GM12872 (cell line): ENCODE data around the gene PAX3.

ENCODE experiments used
- TF ChIP-seq, protein P1 (sequence below): IDR thresholded peaks from 3 replicates; pipeline ENCODE4 v1.5.1; 2011; ENCODE audit warnings: low read depth, mild to moderate bottlenecking, low read length, moderate library complexity; ENCODE audit not compliant: insufficient read depth

The PAX3 gene

DNA sequence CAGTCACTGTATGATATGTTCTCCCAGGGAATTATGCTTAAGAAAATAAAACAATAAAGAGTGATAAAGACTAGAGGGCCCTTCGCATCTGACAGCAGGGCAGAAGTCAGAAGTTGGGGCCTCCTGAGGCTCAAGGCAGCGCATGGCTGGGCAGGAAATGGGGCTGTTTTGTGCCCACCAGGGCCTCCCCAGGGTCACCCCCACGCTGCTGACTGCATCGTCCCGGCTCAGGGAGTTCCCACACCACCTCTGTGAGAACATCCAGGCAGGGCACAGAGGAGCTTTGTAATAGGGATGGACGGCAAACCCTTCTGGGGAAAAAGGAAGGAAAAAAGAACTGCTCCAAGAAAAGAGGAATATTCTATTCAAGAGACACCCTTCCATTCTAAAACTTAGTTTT, 41.2 kb downstream of the PAX3 start:
- TF ChIP-seq, protein P1, sequence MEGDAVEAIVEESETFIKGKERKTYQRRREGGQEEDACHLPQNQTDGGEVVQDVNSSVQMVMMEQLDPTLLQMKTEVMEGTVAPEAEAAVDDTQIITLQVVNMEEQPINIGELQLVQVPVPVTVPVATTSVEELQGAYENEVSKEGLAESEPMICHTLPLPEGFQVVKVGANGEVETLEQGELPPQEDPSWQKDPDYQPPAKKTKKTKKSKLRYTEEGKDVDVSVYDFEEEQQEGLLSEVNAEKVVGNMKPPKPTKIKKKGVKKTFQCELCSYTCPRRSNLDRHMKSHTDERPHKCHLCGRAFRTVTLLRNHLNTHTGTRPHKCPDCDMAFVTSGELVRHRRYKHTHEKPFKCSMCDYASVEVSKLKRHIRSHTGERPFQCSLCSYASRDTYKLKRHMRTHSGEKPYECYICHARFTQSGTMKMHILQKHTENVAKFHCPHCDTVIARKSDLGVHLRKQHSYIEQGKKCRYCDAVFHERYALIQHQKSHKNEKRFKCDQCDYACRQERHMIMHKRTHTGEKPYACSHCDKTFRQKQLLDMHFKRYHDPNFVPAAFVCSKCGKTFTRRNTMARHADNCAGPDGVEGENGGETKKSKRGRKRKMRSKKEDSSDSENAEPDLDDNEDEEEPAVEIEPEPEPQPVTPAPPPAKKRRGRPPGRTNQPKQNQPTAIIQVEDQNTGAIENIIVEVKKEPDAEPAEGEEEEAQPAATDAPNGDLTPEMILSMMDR: no peak

DNA sequence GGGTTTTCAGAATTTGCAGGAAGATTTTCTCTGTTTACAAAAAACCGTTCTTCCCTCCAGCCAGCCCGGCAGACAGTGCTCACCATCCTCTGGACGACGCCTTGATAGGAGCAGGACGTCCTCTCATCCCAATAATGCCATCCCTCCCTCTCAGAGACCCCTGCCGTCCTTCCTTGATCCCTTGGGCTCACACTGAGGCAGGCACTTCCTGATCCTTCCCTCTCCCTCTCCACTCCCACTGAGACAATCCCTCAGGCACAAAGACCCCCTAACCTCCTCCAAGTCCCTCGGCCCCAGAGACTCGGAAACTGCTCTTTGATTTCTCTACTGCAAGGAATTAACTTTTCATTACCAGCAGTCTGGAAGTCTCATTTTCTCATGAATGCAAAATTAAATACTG, 42.5 kb downstream of the PAX3 start:
- TF ChIP-seq, protein P1: no peak

DNA sequence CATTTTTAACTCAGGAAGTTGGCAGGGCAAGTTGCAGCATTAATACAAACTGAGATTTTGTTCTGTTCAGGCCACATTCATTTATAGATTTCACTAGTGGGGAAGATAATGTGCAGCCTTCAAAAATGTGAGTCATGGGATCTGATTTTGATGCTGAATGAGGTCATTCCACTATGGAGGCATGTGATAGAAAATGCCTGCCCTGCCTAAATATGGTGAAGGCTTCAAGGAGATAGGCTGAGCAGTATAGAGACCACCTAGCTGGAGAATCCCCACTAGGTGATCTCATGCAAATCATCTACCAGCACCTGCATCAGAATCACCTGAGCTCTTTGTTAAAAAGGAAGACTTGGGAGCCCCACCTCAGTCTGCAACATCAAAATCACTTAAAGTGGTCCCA, 43.7 kb downstream of the PAX3 start:
- TF ChIP-seq, protein P1: no peak

DNA sequence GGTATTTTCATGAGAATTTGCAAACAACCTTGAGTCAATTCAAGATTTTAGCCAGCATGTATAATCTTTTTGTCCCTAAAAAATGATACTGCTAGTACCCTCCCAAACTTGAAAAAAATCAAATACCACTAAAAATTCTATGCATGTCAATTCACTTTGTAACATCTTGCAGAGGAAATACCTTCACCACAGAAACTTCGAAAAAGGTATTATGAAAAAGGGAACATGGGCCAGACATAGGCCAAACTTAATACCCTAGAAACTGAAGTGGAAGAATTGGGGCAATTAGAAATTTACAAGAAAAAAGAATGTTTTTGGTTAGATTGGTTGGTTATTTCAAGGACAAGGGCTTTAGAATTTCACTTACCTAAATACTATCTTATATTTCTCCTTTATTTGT, 48.5 kb downstream of the PAX3 start:
- TF ChIP-seq, protein P1: no peak

DNA sequence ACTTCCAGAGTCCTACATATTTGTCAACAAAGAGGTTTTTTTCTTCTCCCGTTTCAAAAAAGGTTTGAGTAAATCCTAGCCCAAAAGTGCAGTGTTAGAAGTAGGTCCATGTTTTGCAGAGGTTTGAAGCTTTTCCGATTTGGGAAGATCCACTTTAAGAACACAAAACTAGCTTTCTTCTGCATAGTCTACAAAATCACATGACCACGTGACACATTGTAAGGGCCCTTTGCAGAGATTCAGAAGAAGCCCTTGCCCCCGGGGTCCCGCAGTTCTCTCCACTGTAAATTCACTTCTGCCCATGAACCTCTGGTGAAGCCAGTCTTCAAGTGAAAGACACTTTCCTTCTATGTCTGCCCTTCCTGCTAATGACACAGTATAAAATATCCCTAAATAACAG, 49.4 kb downstream of the PAX3 start:
- TF ChIP-seq, protein P1: no peak

DNA sequence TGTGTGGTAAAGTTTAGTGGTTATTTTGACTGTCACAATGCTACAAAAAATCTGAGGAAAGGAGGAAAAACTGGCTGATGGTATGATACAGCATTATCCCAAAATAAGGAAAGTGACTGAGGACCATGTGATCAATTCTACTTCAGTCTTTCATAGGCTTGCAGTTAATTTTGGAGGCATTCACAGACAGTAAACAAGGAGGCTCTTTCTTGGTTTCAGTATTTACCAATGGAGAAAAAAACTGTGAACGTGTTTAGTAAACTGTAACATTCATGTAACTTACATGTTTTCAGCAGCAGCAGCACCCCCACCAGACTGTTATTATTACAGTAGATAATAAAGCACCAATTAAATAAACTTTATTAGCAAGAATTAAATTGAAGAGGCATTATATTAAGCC, 50.0 kb downstream of the PAX3 start:
- TF ChIP-seq, protein P1: no peak

DNA sequence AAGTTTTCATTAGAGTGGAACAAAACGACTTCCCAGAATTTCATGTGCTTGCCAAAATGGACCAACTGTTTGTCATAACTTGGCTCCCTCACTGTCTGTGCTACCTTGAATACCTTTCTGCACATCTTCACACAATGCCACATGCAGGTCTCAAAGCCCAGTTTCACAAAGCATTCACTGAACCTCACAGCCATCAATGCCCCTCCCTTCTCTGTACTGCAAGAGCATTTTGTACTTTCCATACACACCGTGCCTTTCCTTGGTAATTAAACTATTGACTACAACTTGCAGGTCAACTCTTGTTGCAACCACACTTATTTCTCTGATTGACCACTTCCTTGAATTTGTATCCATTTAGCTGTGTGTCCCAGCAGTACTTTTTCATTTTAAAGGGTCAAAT, 50.5 kb downstream of the PAX3 start:
- TF ChIP-seq, protein P1: no peak

DNA sequence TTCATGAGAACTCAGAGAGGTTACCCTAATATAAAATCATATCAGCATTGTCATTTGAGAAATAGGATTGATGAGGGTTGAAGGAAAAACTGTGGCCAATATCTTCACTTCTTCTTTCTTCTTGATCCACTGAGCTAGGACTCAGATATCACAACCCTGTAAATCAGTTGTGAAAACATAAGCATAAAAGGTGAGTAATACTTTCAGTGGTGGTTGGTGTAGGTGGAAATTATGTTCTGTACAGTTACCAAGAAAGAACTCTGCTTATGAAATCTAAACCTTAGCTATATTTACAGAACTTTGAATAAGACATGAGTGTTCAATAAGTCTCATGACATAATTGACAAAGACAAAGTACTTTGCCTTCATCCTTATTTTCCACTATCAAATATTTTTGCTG, 56.3 kb downstream of the PAX3 start:
- TF ChIP-seq, protein P1: no peak
